GM18505 (cell line): ENCODE measurements around the gene OPCML.

ENCODE experiments used
- ATAC-seq: cut with Tn5 transposase; IDR thresholded peaks from one replicate; pipeline ENCODE4 v1.9.1; 2021; ENCODE audit not compliant: unreplicated experiment
- POLR2A ChIP-seq: IDR thresholded peaks from 4 replicates; pipeline ENCODE4 v1.6.1; 2011; ENCODE audit warnings: borderline replicate concordance; ENCODE audit not compliant: insufficient read depth, insufficient read length; ENCODE audit errors: extremely low read depth

Gene OPCML

DNA sequence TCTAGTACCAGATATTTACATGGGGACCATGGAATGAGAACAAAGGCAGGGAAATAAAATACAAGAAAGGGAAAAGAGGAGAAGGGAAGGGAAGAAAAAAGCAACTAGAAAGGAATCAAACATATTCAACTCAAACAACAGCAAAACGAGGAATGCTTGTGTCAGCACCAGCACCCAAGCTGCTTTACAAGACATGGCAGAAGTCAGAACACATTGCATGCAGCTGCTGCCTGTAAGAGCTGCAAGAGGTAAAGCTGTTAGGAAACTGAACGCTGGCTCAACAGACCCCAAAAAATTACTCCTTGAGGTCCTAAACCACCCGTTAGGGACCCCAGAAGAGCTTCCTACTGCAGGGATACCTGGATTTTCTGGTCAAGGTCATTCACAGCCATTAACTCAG lies 296.9 kb downstream of the OPCML start:
- no peak for ATAC-seq
- no peak for TF ChIP-seq POLR2A

DNA sequence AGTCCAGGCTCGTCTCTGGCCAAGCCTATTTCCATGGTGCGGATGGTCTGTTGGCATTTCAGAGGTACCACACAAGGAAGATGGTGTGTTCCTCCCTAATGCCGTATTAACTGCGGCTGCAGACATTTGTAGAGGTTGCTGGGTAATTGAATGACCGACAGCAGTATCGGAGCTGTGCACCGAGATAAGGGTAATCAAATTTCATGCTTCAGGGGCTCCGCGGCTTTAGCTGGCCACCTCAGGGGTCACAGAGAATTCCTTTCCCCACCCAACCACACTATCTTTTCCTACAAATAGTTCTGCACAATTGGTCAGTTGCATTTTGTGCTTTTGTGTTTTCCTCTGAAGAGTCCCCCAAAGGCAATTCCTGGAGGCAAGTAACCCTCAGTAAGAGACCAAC lies 297.4 kb downstream of the OPCML start:
- ATAC-seq: no peak
- no peak for TF ChIP-seq POLR2A

DNA sequence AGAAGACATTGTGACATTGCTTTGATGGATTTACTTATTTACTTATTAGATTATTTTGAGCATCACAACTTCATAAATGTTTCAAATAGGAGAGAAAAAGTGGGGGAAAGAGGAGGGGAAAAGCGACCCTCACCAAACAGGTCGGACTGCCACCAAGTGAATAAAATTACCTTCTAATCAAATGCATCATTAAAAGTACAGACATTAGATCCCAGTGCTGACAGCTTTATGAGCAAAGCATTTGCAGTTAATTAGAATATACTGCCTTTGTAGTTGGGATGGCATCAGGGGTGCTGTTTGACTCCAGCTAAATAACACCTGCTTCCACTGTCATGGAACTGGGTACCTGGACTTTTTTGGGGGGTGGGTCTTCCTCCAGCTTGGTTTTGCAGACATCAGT lies 299.6 kb downstream of the OPCML start:
- no peak for TF ChIP-seq POLR2A
- no peak for ATAC-seq

DNA sequence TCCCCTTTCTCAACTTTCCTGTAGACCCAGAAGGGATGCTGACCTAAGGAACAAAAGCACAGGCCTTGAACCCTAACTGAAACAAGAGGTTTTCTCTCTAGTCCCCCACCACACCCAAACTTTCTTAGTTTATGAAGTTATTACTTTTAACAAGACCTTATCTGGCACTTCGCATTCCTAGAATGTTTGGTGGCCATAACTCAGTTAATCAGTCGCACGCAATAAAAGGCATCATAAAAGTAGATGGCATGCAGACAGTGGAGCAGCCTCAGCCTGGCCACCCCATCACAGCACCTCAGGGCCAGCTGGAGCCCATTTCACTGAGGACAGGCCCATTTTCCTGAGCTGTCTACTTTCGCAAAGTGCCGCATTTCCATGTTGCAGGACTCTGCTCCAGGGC lies 301.9 kb downstream of the OPCML start:
- no peak for ATAC-seq

DNA sequence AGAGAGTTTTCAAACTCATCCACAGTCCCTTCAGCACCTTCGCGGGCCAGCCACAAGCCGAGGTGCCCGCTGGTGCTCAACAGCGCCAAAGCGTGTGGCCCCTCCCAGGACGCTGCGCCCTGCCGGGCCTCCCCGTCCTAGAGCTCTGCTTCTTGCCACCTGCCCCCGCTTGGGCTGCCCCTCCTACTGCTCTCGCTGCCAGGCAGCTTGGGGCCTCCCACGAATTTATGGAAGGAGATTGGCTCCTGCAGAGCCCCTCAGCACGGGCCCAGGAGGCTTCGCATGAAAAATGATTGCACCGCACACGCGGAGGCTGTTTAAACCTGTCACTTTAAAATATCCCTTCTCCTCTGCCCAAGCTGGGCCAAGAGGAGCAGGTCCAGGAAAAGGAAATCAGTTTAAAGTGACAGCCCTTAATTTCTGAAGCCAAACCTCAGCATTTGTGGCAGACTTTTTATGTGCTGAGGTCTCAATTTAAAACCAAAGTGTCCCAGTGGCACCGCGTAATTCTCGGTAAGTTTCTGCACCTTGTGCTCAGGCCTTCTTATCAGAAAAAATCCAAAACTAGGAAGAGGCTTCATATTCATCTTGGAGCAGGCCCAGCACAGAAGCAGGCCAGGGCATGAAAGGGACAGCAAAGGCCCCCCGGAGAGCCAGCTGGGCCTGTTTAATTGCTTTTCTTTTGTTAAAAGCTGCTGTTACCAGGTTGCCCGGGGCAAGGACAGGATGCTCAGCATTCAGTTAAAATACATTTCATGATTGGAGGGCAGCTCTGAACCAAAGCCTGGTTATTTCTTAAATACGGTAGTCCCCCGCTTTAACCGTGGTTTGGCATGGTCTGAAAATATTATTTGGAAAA lies 303.6 kb downstream of the OPCML start:
- TF ChIP-seq POLR2A: no peak
- no peak for ATAC-seq

More for the DNA sequence above, 301.9 kb downstream of the OPCML start:
- TF ChIP-seq POLR2A: no peak

DNA sequence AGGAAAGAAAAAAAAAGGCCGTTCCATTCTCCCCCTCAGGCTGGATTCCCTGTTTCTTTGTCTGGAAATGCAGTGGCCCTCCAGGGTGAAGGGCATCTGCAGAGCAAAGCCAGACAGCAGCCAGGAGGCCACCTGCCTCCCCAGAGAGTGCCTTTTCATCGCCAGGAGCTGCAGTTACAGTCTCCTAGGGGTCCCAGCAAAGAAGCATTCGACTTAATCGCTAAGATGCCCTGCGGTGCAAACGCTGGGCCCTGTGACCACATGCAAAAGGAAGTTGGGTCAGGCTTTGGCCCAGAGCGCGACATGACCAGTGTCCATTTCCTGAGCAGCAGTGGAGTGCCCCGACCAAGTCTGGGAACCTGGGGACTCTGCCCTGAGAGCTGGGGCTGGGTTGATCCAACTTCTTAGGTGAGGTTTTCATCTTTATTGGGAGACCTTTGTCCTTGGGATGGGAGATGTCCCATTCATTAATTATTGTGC lies 304.6 kb downstream of the OPCML start:
- no peak for ATAC-seq
- no peak for TF ChIP-seq POLR2A

DNA sequence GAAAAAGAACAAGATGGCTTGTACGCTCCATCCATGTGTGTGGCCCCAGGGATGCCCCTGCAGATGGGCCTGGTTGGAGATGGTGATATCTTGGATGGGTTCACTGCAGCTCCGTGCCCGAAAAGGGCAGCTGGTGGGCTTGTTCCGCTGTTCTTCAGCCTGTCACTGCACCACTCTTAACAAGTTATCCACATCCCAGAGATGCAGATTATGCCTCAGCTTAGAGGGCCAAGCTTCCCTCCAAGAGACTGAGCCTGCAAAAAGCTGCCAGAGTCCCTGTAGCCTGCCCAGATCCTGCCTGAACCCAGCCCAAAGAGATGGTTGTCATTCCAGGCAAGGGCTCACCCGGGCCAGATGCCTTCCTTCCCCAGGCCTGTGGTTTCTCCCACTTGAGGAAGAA lies 308.0 kb downstream of the OPCML start:
- no peak for TF ChIP-seq POLR2A
- ATAC-seq: no peak

DNA sequence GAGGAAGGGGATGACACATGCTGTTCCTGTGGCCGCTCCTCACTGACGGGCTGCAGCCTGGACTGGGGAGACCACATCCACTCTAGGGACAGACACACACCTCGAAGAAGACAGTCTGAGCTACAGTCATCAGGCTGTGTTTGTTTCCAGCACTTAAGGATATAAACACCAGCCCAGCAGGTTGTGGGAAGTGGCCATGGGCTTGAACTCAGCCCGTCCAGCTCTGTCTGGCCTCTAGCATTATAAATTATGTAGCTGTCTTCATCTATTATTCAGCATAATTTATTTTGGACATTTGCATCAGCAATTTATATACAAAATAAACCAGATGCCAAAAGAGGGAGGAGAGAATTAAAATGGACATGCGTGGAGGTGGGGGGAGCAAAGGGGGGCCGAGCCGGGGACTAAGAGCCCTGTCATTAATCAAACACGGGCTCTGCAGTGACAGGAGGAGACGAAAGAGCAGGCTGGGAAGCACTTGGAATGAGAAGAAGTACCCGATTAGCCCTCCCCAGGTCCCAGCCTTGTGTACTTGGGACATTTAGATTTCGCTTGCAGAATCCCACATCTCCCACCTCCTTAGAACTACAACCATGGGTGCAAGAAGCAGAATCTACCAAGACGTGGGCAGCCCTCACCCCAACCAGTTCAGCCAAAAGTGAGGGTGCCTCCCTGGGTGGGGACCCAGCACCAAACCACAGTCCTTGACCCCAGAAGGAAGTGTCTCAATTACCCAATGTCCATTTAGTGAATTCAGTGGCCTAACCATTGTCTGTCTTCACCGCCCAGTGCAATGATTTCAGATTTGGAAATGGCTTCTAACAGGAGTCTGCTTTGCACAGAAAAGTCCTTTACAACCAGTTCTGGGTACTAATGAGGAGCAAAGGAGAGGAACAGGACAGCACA lies 309.6 kb downstream of the OPCML start:
- TF ChIP-seq POLR2A: no peak

DNA sequence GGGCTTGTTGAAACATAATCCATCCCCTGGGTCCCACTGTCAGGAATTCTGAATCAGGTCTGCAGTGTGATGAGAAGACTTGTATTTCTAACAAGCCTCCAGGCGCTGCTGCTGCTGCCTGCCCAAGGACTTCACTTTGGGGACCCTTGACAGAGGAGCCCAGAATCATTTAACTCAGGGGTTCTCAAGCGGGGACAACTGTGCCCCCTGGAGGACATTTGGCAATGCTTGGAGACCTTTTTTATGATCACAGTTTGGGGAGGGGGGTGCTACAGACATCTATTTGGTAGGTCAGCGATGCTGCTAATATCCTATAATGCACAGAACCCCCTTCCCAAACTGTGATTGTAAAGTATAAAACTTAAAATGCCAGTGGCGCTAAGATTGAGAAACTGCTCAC lies 312.8 kb downstream of the OPCML start:
- no peak for ATAC-seq

More for the DNA sequence above, 309.6 kb downstream of the OPCML start:
- ATAC-seq: no peak

DNA sequence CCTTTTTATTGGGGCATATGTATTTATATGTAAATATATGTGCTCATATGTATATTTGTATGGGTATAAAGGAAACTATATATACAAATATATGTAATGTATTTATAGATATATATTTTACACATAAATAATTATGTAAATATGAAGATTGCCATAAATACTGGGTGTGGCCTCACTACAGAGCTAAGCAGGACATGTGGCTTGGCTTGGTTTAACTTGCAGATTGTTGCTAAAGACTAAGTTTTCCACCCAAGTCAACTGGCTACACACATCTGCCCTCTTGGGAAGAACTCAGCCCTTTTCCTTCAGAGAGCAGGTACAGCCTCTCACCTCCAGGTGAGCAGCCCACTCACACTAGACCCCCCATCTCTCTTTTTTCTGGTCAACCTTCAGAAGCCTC lies 315.5 kb downstream of the OPCML start:
- no peak for ATAC-seq
- no peak for TF ChIP-seq POLR2A

More for the DNA sequence above, 312.8 kb downstream of the OPCML start:
- no peak for TF ChIP-seq POLR2A

DNA sequence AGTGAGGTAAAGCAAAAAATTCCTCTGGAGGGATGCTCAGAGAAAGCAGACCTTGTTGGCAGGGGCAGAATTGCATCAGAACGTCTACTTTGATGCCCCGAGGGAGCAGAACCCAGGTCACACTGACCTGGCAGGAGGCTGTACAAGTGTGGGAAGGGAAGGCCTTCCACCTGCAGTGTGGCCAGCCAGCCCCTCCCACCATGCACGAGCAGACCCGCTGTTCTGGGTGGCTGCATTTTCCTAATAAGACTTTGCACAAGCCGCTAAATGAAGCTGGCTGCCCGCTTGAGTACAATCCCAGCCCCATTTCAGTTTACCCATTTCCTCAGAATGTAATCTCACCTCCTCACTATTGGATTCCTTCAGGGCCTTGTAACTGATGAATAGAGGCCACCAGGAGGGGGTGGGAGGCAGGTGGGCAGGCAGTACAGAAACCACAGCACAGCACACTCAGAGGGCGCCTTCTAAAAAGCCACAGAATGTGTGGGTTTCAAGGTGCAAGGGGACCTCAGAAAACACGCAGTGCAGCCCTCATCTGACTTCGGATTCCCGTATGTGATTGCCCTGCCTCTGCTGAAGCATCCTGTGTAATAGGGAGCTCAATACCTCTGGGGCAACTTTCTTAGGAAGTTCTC lies 316.6 kb downstream of the OPCML start:
- ATAC-seq: no peak

DNA sequence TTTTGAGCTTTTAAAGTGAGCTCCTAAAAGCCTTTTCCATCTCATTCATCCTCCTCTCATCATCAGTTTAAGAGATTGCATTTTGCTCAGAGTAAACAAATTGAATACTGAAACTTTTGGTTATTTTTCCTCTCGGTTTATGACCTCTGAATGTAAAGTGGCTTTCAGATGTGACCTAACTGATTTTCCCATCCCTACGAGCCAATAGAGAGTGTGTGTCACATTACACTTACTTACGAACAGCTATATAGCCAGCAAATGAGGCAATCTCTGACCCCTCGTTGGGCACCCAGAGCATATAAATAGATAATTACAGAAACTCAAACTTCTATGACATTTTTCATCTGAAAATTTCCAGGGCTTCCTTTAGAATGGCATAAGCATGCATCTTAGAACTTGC lies 317.7 kb downstream of the OPCML start:
- no peak for TF ChIP-seq POLR2A
- no peak for ATAC-seq

More for the DNA sequence above, 316.6 kb downstream of the OPCML start:
- no peak for TF ChIP-seq POLR2A

DNA sequence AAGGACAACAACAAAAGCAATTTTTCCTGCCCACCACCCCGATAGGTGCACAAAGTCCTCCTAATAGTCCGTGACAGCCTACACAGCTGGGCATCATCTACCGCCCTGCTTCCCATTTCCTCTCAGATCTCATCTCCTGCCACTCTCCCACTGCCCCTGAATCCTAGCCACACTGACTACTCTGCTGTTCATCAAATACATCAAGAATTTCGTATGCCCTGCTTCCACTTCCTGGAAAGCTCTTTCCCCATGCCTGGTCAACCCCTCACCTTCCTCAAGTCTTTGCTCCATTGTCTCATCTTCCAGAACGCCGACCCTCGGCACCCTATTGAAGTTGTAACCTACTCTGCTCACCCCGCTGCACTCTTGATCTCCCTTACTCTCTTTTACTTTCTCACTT lies 320.1 kb downstream of the OPCML start:
- no peak for TF ChIP-seq POLR2A

More for the DNA sequence above, 320.1 kb downstream of the OPCML start:
- no peak for ATAC-seq
